Caco-2 (cell line): Measurements from ENCODE around the gene LY86. TPM values are rescaled to one million over a fixed set of nuclear protein-coding genes. Genes with fewer than 3 reads are reported as not detected.

Source experiments
- BruUV-seq: library from RNA; stranded (reverse); fragments of 400-500 nt; replicated peaks from 2 replicates; lab custom pipeline; 2021; lab: Mats Ljungman, UMichigan
- CTCF ChIA-PET: fragments of 300-600 bp; sonication (Branson Sonifier 250); formaldehyde crosslinking; loops from one replicate; lab custom pipeline; 2022; ENCODE audit warnings: antibody characterized with exemption; lab: Charles Lee
- POLR2A ChIA-PET: fragments of 300-600 bp; sonication (Branson Sonifier 250); formaldehyde crosslinking; loops from one replicate; lab custom pipeline; 2022; ENCODE audit warnings: antibody characterized with exemption; lab: Charles Lee
- DNase-seq, 2 experiments: peaks; one replicate each; pipeline versions ENCODE4 v3.0.0 to v3.0.0-alpha.2; 2020 to 2022
- H3K27me3 ChIP-seq: replicated peaks from 2 replicates; pipeline ENCODE4 v1.6.0; 2011; ENCODE audit warnings: low read length; ENCODE audit not compliant: control insufficient read depth, insufficient read depth
- H3K36me3 ChIP-seq: 2 replicates; pipeline ENCODE4 v1.5.1; 2011; ENCODE audit warnings: low read length; ENCODE audit not compliant: control insufficient read depth, insufficient read depth
- H3K4me1 ChIP-seq: fragments of 250-450 bp; sonication (Bioruptor Pico); 2 replicates; pipeline ENCODE4 v1.5.1; 2020; ENCODE audit warnings: mild to moderate bottlenecking
- H3K4me3 ChIP-seq: 2 replicates; pipeline ENCODE4 v1.5.1; 2011; ENCODE audit warnings: low read depth, mild to moderate bottlenecking, control low read depth, low read length
- H3K9me3 ChIP-seq: fragments of 250-450 bp; sonication (Bioruptor Pico); 2 replicates; pipeline ENCODE4 v1.5.1; 2020; ENCODE audit warnings: mild to moderate bottlenecking, moderate library complexity
- H3K27ac Mint-ChIP-seq: one replicate; pipeline ENCODE4 v1.8.0; 2022; ENCODE audit warnings: mixed read lengths; ENCODE audit not compliant: unreplicated experiment
- H3K27me3 Mint-ChIP-seq: one replicate; pipeline ENCODE4 v1.8.0; 2022; ENCODE audit warnings: mixed read lengths; ENCODE audit not compliant: insufficient read depth, unreplicated experiment
- H3K36me3 Mint-ChIP-seq: one replicate; pipeline ENCODE4 v1.8.0; 2022; ENCODE audit warnings: mild to moderate bottlenecking, mixed read lengths; ENCODE audit not compliant: insufficient read depth, unreplicated experiment
- H3K4me1 Mint-ChIP-seq: one replicate; pipeline ENCODE4 v1.8.0; 2022; ENCODE audit warnings: low read depth, mixed read lengths; ENCODE audit not compliant: unreplicated experiment
- H3K4me3 Mint-ChIP-seq: one replicate; pipeline ENCODE4 v1.8.0; 2022; ENCODE audit warnings: mild to moderate bottlenecking, moderate library complexity, mixed read lengths; ENCODE audit not compliant: unreplicated experiment
- H3K9me3 Mint-ChIP-seq: one replicate; pipeline ENCODE4 v1.8.0; 2022; ENCODE audit warnings: mixed read lengths; ENCODE audit not compliant: unreplicated experiment
- CTCF ChIP-seq, 2 experiments: fragments of 200-600 bp in 1 of 2; IDR thresholded peaks; 1 replicate in 1 of 2; 2 replicates in 1 of 2; pipeline versions ENCODE4 v1.5.1 to v1.8.0; 2011 to 2022; ENCODE audit warnings: antibody characterized with exemption in 1 of 2, control low read depth in 1 of 2, inconsistent platforms in 1 of 2, low read depth in 1 of 2, low read length in 1 of 2, mild to moderate bottlenecking in 1 of 2, moderate library complexity in 1 of 2; ENCODE audit not compliant: insufficient read depth in 1 of 2, severe bottlenecking in 1 of 2, unreplicated experiment in 1 of 2
- intact Hi-C: fragments of 100-400 bp; cut with micrococcal nuclease; formaldehyde crosslinking; loops from one replicate; pipeline ENCODE4 v1.10.0; 2022; ENCODE audit not compliant: unreplicated experiment
- total RNA-seq: library from RNA; stranded (reverse); gene quantifications from 2 replicates; pipeline ENCODE4 v1.2.3, GENCODE V29; 2022

The LY86 gene
- total RNA-seq, 1 experiment from 2014 or later, result not detected

- DNase-seq, result no peak
- H3K9me3 Mint-ChIP-seq, result no peaks in the 10 kb centered on the region
- TF ChIP-seq CTCF (IDR thresholded peaks at IDR 0.05; ENCODE audit: insufficient read depth in 1 of 2, low read depth in 1 of 2, low read length in 1 of 2, severe bottlenecking in 1 of 2, unreplicated experiment in 1 of 2), result no peak
- H3K27ac Mint-ChIP-seq, result no peak overlapping the region
- Histone ChIP-seq H3K4me1 (no peaks in the 10 kb centered on the region), H3K4me3 (no peak overlapping the region), H3K9me3 (no peaks in the 10 kb centered on the region), H3K36me3 (no peaks in the 10 kb centered on the region), H3K27me3 (no peaks in the 10 kb centered on the region)
- peaks cover 29% of the 10 kb centered on the region for H3K27me3 Mint-ChIP-seq
- BruUV-seq, result no TSS peak
- intact Hi-C loops, result no loop called here
- H3K4me1 Mint-ChIP-seq, result no peaks in the 10 kb centered on the region
- ChIA-PET POLR2A (no interaction called here), CTCF (no interaction called here)
- no peak overlapping the region for H3K4me3 Mint-ChIP-seq
- no peaks in the 10 kb centered on the region for H3K36me3 Mint-ChIP-seq
These were observed 5.4 kb downstream of the LY86 start for GRCh38 chr6:6593867-6594468.

- Mint-ChIP-seq H3K4me1 (no peaks in the 10 kb centered on the region), H3K9me3 (no peaks in the 10 kb centered on the region), H3K27ac (no peak overlapping the region), H3K27me3 (peaks cover 25% of the 10 kb centered on the region), H3K4me3 (no peak overlapping the region), H3K36me3 (no peaks in the 10 kb centered on the region)
- intact Hi-C loops, result no loop called here
- no peaks in the 10 kb centered on the region for H3K9me3 ChIP-seq
- POLR2A ChIA-PET, result no interaction called here
- H3K4me3 ChIP-seq, result no peak overlapping the region
- DNase-seq, result no peak
- no peaks in the 10 kb centered on the region for H3K4me1 ChIP-seq
- H3K27me3 ChIP-seq, result no peaks in the 10 kb centered on the region
- BruUV-seq, result no TSS peak
- no peaks in the 10 kb centered on the region for H3K36me3 ChIP-seq
- TF ChIP-seq CTCF (IDR thresholded peaks at IDR 0.05; ENCODE audit: insufficient read depth in 1 of 2, low read depth in 1 of 2, low read length in 1 of 2, severe bottlenecking in 1 of 2, unreplicated experiment in 1 of 2), result no peak
- CTCF ChIA-PET, result no interaction called here
These were observed 6.5 kb downstream of the LY86 start for GRCh38 chr6:6595025-6595424.

GRCh38 chr6:6595952-6596351 is 7.4 kb downstream of the LY86 start:
- no peaks in the 10 kb centered on the region for H3K36me3 ChIP-seq
- intact Hi-C loops, result no loop called here
- Mint-ChIP-seq H3K27ac (no peak overlapping the region), H3K9me3 (no peaks in the 10 kb centered on the region), H3K36me3 (no peaks in the 10 kb centered on the region), H3K4me1 (no peaks in the 10 kb centered on the region), H3K27me3 (peaks cover 22% of the 10 kb centered on the region), H3K4me3 (no peak overlapping the region)
- H3K9me3 ChIP-seq, result no peaks in the 10 kb centered on the region
- H3K4me1 ChIP-seq, result no peaks in the 10 kb centered on the region
- no peaks in the 10 kb centered on the region for H3K27me3 ChIP-seq
- ChIA-PET CTCF (no interaction called here), POLR2A (no interaction called here)
- no peak for DNase-seq
- no peak overlapping the region for H3K4me3 ChIP-seq
- no TSS peak for BruUV-seq
- no peak for TF ChIP-seq CTCF (IDR thresholded peaks at IDR 0.05; ENCODE audit: insufficient read depth in 1 of 2, low read depth in 1 of 2, low read length in 1 of 2, severe bottlenecking in 1 of 2, unreplicated experiment in 1 of 2)
